PFSK-1 (cell line): Measurements from ENCODE around the gene SLC13A2.

ENCODE experiments used
- POLR2AphosphoS5 ChIP-seq: IDR thresholded peaks from 2 replicates; pipeline ENCODE4 v1.6.1; 2012; ENCODE audit warnings: low read depth, mild to moderate bottlenecking, control low read depth, low read length, moderate library complexity
- REST ChIP-seq, 2 experiments: IDR thresholded peaks; 2 replicates each; pipeline versions ENCODE4 v1.6.1 to v1.8.0; 2011 to 2012; ENCODE audit warnings: low read depth in 2 of 2, low read length in 2 of 2, control low read depth in 1 of 2, inconsistent platforms in 1 of 2, mild to moderate bottlenecking in 1 of 2, moderate library complexity in 1 of 2; ENCODE audit not compliant: insufficient read depth in 1 of 2
- SIN3A ChIP-seq: IDR thresholded peaks from 2 replicates; pipeline ENCODE4 v1.6.1; 2012; ENCODE audit warnings: mild to moderate bottlenecking, low read length, moderate library complexity, borderline replicate concordance; ENCODE audit not compliant: insufficient read depth
- TAF1 ChIP-seq: IDR thresholded peaks from 2 replicates; pipeline ENCODE4 v1.6.1; 2012; ENCODE audit warnings: low read length, control low read depth, borderline replicate concordance; ENCODE audit not compliant: insufficient read depth

- TF ChIP-seq POLR2AphosphoS5 (no peak), REST (IDR thresholded peaks at IDR 0.05; ENCODE audit: insufficient read depth in 1 of 2, low read depth in 2 of 2, low read length in 2 of 2) (no peak), TAF1 (no peak), SIN3A (no peak)
Observed at GRCh38 chr17:28547096-28547622, 73.7 kb downstream of the SLC13A2 start.
